HUES48 (cell line): ENCODE data around the gene GBP2.
"Not testable (repeated sequence)": the region's sequence is repeated elsewhere in the genome, so short reads cannot be mapped to it uniquely, and the experiment has no call there.

Experiments used
- H3K27ac ChIP-seq: one replicate; pipeline ENCODE4 v1.7.0; 2013; ENCODE audit warnings: low read depth, low read length, inconsistent platforms
- H3K27me3 ChIP-seq: 2 replicates; pipeline ENCODE4 v1.6.1; 2013; ENCODE audit warnings: mild to moderate bottlenecking, low read length; ENCODE audit not compliant: control insufficient read depth, insufficient read depth
- H3K36me3 ChIP-seq: 2 replicates; pipeline ENCODE4 v1.6.1; 2013; ENCODE audit warnings: low read length; ENCODE audit not compliant: control insufficient read depth, insufficient read depth
- H3K4me1 ChIP-seq: 2 replicates; pipeline ENCODE4 v1.6.1; 2013; ENCODE audit warnings: mild to moderate bottlenecking, low read length; ENCODE audit not compliant: control insufficient read depth, insufficient read depth
- H3K4me3 ChIP-seq: 2 replicates; pipeline ENCODE4 v1.5.1; 2013; ENCODE audit warnings: mild to moderate bottlenecking, low read depth, low read length
- H3K9ac ChIP-seq: 2 replicates; pipeline ENCODE4 v1.6.1; 2013; ENCODE audit warnings: mild to moderate bottlenecking, low read depth, low read length, moderate library complexity
- H3K9me3 ChIP-seq: 2 replicates; pipeline ENCODE4 v1.6.1; 2013; ENCODE audit warnings: low read length; ENCODE audit not compliant: control insufficient read depth, insufficient read depth

The GBP2 gene

GRCh38 chr1:89088572-89088971, 37.3 kb downstream of the GBP2 start:
- H3K4me1 ChIP-seq: peaks cover 9% of the 10 kb centered on the region
- H3K9me3 ChIP-seq: no peaks in the 10 kb centered on the region
- no peak overlapping the region for H3K4me3 ChIP-seq
- H3K36me3 ChIP-seq: no peaks in the 10 kb centered on the region
- no peaks in the 10 kb centered on the region for H3K27me3 ChIP-seq
- no peak overlapping the region for H3K27ac ChIP-seq
- no peak overlapping the region for H3K9ac ChIP-seq

- Histone ChIP-seq H3K27me3 (no peaks in the 10 kb centered on the region), H3K4me1 (peaks cover 9% of the 10 kb centered on the region), H3K9ac (no peak overlapping the region), H3K27ac (no peak overlapping the region), H3K36me3 (no peaks in the 10 kb centered on the region), H3K4me3 (no peak overlapping the region), H3K9me3 (no peaks in the 10 kb centered on the region)
Measured at GRCh38 chr1:89087241-89087640, 38.7 kb downstream of the GBP2 start.

DNA sequence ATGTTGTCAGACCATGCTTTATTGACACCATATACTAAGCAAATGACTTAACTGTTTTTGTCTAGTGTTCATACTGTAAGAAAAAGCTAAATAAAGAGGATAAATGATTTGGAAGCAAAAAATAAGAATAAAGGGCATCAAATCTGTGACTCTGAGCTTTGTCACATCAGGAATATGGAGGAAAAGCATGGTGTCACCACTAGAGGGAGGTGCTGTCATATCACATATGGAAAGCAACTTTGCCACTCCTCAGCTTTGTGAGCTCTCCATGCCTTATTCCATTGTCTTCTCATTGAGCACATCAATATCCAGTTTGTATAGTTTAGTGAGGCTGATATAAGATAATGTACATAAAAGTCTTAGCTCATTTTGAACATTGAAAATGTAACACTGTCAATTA, 40.1 kb downstream of the GBP2 start:
- no peak overlapping the region for H3K4me3 ChIP-seq
- no peak overlapping the region for H3K9ac ChIP-seq
- H3K27me3 ChIP-seq: no peaks in the 10 kb centered on the region
- H3K27ac ChIP-seq: no peak overlapping the region
- no peaks in the 10 kb centered on the region for H3K36me3 ChIP-seq
- peaks cover 4% of the 10 kb centered on the region for H3K9me3 ChIP-seq
- H3K4me1 ChIP-seq: peaks cover 9% of the 10 kb centered on the region

DNA sequence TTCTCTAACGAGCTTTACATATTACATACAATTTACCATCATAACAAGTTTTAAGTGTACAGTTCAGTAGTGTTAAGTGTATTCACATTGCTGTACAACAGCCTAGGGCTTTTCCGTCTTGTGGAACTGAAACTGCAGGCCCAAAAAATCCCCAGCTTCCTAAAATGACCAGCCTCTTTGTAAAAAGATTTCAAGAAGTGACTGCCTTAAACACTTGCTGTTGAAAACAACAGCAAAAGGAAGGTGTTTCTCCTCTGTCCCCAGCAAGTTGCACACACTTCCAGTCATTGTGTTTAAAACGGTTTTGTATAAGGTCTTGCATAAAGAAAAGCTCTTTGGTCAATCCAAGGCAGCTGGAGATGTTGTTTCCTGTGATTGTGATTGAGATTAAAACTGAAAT, 44.9 kb downstream of the GBP2 start:
- Histone ChIP-seq H3K4me3 (no peak overlapping the region), H3K36me3 (no peaks in the 10 kb centered on the region), H3K9ac (no peak overlapping the region), H3K27ac (no peak overlapping the region), H3K4me1 (no peaks in the 10 kb centered on the region), H3K9me3 (peaks cover 27% of the 10 kb centered on the region), H3K27me3 (no peaks in the 10 kb centered on the region)

DNA sequence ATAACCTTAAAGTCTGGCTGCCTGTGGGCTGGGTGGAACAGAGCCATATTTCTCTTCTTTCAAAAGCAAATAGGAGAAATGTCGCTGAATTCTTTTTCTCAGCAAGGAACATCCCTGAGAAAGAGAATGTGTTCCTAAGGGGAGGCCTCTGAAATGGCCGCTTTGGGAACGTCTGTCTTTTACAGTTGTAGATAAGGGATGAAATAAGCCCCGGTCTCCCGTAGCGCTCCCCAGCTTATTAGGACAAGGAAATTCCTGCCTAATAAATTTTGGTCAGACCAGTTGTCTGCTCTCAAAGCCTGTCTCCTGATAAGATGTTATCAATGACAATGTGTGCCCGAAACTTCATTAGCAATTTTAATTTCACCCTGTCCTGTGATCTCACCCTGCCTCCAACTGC, 45.8 kb downstream of the GBP2 start:
- H3K4me3 ChIP-seq, H3K36me3 ChIP-seq, H3K4me1 ChIP-seq, H3K27ac ChIP-seq, H3K27me3 ChIP-seq, H3K9ac ChIP-seq: not testable (repeated sequence)
- peaks cover 27% of the 10 kb centered on the region for H3K9me3 ChIP-seq

- not testable (repeated sequence) for H3K27me3 ChIP-seq, H3K36me3 ChIP-seq, H3K9me3 ChIP-seq, H3K9ac ChIP-seq, H3K4me1 ChIP-seq, H3K4me3 ChIP-seq, H3K27ac ChIP-seq
Measured at GRCh38 chr1:89072466-89073065, 53.3 kb downstream of the GBP2 start.

- Histone ChIP-seq H3K9ac (no peak overlapping the region), H3K27ac (no peak overlapping the region), H3K4me3 (no peak overlapping the region)
Measured at GRCh38 chr1:89070509-89070908, 55.4 kb downstream of the GBP2 start.

DNA sequence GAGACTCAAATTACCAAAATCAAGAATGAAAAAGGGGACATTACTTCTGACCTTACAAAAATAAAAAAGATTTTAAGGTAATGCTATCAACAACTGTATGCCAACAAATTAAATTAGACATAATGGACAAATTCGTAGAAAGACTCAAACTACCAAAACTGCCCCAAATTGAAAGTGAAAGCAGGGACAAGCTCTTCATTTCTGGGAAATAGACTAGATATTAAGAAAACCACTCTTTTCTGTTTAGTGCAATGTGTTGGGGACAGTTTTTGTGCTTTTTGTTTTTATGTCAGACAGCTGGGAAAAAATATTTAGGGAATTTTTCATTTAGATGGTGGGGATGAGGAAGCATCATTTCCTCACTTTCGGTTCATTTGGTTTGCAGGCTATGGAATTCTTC, 56.0 kb downstream of the GBP2 start:
- H3K27ac ChIP-seq: no peak overlapping the region

More at GRCh38 chr1:89070509-89070908, 55.4 kb downstream of the GBP2 start:
- no peaks in the 10 kb centered on the region for H3K4me1 ChIP-seq
- H3K27me3 ChIP-seq: no peaks in the 10 kb centered on the region
- H3K9me3 ChIP-seq: no peaks in the 10 kb centered on the region
- H3K36me3 ChIP-seq: no peaks in the 10 kb centered on the region

GRCh38 chr1:89068291-89068690, 57.6 kb downstream of the GBP2 start:
- Histone ChIP-seq H3K9me3 (no peaks in the 10 kb centered on the region), H3K27me3 (no peaks in the 10 kb centered on the region), H3K4me1 (no peaks in the 10 kb centered on the region), H3K4me3 (no peak overlapping the region), H3K36me3 (no peaks in the 10 kb centered on the region), H3K9ac (no peak overlapping the region), H3K27ac (no peak overlapping the region)

More for the DNA sequence above, 56.0 kb downstream of the GBP2 start:
- Histone ChIP-seq H3K9me3 (no peaks in the 10 kb centered on the region), H3K4me3 (no peak overlapping the region), H3K9ac (no peak overlapping the region), H3K36me3 (no peaks in the 10 kb centered on the region), H3K4me1 (no peaks in the 10 kb centered on the region), H3K27me3 (no peaks in the 10 kb centered on the region)

GRCh38 chr1:89065079-89065868, 60.6 kb downstream of the GBP2 start, which contains the start of gene GBP1:
Gene GBP1, minus strand, starts transcription at chr1:89065208. Its CDS starts 1,974 bp downstream, at chr1:89063234.
- no peak within 1 kb of the TSS for H3K4me3 ChIP-seq
- no peak within 1 kb of the TSS for H3K27ac ChIP-seq
- no peaks in the 10 kb centered on the region for H3K27me3 ChIP-seq

GRCh38 chr1:89064632-89065031, 61.3 kb downstream of the GBP2 start:
- Histone ChIP-seq H3K9me3 (no peaks in the 10 kb centered on the region), H3K4me1 (no peaks in the 10 kb centered on the region), H3K27ac (no peak overlapping the region), H3K27me3 (no peaks in the 10 kb centered on the region), H3K36me3 (no peaks in the 10 kb centered on the region), H3K4me3 (no peak overlapping the region), H3K9ac (no peak overlapping the region)

More at GRCh38 chr1:89065079-89065868, 60.6 kb downstream of the GBP2 start, which contains the start of gene GBP1:
- Histone ChIP-seq H3K9me3 (no peaks in the 10 kb centered on the region), H3K4me1 (no peaks in the 10 kb centered on the region), H3K36me3 (no peaks in the 10 kb centered on the region), H3K9ac (no peak within 1 kb of the TSS)
